Suppressor macrophage treated with lipopolysaccharide for 4 hours (primary cell): ENCODE results near the gene KLHDC4.
"Not testable (repeated sequence)": the region's sequence is repeated elsewhere in the genome, so short reads cannot be mapped to it uniquely, and the experiment has no call there.

Experiments
- DNase-seq: peaks from one replicate; pipeline ENCODE4 v3.0.0-alpha.2; 2020

KLHDC4 gene

GRCh38 chr16:87681051-87681602 lies 84.7 kb downstream of the KLHDC4 start:
- not testable (repeated sequence) for DNase-seq

GRCh38 chr16:87680272-87680644 lies 85.5 kb downstream of the KLHDC4 start:
- no peak for DNase-seq

DNA sequence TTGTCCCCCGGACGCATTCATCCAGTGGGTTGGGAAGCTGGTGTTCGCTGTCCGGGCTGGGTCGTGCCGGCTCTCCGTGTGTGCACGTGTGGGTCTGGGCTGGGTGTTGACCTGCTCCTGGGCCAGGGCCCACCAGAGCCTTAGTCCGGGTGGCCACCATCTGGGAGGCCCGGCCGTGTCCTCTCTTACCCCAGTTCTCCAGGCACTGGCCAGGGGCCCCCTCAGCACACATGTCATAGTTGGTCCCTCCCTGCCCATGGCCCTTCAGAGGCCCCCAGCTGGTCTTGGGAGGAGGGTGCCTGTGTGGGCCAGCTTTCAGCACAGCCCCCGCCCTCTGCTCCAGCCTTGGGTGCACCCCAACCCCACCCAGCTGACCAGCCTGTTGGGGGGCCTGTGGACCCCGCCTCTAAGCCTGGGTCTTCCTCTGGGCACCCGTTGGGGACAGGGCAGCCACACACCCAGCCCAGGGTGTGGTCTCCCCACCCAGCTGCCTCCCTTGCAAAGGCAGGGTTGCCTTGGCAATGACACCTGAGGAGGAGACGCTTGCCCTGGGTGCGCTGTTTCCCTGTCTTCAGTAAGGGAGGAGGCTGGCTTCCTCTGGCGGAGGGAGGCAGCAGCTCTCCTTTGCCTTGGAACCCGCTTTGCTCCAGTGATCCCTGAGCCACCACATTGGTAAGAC lies 86.1 kb downstream of the KLHDC4 start:
- no peak for DNase-seq

GRCh38 chr16:87678618-87679017 lies 87.2 kb downstream of the KLHDC4 start:
- DNase-seq = no peak

GRCh38 chr16:87677830-87678229 lies 88.0 kb downstream of the KLHDC4 start:
- DNase-seq = no peak

DNA sequence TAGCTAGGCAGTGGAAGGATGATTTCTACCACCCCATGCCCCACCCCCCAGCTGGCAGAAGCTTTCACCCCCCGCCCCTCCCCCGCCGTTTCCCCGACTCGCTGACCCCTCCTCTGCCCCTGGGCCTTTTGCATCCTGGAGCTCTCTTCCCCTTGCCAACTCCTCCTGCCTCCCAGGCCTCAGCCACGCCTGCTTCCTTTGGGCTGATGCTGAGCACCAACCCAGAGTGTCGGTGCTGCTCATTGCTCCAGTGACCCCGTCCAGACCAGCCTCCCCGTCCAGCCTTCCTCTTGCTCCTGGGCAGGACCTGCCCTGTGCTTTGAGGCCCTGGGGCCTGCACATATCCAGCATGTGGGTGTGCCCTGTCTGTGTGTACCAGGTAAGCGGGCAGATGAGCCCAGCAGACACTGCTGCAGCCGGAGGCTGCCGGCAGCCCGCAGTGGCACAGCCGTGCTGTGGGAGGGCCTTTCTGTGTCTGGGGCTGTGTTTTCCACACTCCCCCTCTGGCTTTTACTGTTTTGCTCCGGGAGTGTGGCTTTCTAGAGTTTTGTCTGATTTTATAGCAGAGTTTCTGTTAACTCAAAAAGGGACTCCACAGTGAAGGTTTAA lies 90.6 kb downstream of the KLHDC4 start:
- DNase-seq = no peak

DNA sequence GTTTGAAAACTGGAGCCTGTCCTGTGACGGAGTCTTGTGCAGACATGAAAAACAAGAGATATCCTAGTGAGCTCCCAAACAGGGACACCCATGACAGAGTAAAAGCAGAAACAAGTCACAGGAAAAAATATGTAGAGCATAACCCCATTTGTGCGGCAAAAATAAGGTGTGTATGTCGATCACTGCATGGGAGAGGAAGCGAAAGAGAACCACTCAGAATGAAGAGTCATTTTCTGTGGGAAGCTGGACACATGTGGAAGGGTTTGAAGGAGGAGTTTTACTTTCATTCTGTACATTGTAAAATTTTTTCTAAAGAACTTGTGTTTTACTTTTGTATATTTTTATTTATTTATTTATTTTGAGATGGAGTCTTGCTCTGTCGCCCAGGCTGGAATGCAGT lies 91.4 kb downstream of the KLHDC4 start:
- DNase-seq = peak; percentile 80

DNA sequence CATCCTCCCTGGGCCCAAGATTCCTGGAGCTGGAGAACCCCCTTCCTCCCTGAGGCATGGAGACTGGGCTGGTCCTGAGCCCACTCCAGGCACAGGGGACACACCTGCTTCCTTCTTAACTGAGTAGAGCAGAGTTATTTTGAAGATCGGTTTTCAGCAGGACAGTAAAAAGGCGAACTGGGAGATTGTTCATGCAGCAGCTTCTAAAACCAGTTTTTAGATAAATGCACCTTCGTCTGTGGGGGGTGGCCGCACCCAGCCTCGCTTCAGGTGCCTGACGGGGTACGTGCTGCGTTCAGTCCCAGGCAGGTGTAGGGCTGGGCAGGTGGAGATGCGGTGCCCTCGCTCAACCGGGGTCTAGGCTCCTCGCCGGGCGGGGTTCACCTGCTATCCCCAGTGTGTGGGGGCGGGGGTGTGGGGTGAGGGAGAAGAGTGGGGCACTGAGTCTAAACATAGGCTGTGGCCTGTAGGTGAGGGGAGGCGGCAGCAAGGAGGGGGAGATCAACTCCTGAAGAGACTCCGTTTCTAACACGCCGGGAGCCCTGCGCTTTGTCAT lies 94.0 kb downstream of the KLHDC4 start:
- DNase-seq = no peak

GRCh38 chr16:87671221-87671620 lies 94.6 kb downstream of the KLHDC4 start:
- no peak for DNase-seq

- no peak for DNase-seq
Observed at GRCh38 chr16:87669672-87670071, 96.1 kb downstream of the KLHDC4 start.

DNA sequence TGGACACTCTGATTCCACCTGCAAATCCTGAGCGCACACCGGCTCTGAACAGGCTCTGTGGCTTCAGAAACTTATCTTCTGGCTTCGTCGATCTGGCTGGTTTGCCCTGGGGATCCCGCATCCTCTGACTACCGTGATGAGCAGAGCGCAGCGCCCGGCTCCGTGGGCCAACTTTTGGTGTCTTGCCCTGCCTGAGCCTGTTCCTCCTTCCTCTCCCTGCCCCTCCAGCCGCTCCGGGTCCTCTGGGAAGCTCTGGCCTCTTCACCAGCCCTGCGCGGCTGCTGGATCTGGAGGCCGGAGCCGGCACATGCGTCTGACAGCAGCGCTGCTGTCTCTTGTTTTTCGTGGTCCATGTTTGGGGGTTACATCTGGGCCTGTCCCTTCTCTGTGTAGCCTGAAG lies 97.8 kb downstream of the KLHDC4 start:
- no peak for DNase-seq

GRCh38 chr16:87667443-87667842 lies 98.3 kb downstream of the KLHDC4 start:
- DNase-seq = no peak

GRCh38 chr16:87666919-87667318 lies 98.9 kb downstream of the KLHDC4 start:
- no peak for DNase-seq

DNA sequence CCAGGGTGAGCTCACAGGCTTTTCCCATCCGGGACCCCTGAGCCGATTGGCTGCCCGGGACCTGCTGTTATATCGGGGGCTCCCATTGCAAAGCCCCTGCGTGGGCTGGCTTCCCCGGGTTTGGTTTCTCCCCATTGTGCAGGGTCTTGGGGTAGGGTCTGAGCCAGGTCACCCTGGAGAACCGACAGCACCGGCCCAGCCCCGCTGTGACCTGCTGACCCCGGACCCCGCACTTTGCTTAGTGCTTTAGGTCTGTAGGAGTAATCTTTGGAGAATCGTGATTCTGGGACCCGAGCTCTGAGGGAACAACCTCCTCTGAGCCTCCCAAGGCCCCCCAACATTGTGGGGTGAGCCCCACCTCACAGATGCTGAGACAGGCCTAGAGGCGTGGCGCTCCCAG lies 100.6 kb downstream of the KLHDC4 start:
- no peak for DNase-seq

- no peak for DNase-seq
Observed at GRCh38 chr16:87664792-87665191, 101.0 kb downstream of the KLHDC4 start.

DNA sequence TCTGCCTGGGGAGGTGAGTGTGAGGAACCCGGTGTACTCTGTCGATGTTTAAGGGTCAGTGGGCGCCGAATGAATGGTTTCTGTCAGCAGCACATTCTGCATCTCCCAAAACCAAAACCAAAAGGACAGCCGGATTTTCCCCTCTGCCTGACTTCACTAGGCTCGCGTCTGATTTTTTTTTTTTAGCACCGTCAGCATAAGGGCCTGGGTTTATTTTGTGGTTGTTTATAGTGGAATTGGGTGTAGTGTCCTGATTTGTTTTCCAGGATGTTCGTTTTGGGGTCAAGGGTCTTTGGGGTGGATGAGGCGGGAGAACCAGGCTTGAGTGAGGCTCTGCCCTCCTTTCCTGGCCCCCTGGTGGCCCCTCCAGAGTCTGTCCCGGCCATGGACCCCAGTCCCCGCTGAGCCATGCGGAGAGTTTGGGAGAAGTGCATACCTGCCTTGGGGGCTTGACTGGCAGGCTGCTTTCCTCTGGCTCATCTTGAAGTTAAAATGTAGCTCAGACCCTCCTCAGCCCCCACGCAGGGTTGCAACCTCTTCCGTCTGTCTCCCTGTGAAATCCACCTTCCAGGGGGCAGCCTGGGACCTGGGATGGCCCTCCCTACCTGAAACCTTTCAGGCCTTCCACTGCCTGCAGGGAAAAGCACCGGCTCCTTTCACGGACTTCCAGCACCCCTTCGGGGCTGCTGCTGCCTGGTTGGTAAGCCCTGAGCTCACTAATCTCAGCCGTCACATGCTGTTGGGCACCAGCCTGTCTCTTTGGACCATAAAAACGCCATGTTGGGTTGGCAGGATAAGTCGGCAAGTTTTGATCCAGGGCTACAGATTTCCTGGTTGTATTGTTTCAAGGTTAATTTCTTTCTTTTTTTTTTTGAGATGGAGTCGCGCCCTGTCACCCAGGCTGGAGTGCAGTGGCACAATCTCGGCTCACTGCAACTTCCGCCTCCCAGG lies 103.3 kb downstream of the KLHDC4 start:
- no peak for DNase-seq

DNA sequence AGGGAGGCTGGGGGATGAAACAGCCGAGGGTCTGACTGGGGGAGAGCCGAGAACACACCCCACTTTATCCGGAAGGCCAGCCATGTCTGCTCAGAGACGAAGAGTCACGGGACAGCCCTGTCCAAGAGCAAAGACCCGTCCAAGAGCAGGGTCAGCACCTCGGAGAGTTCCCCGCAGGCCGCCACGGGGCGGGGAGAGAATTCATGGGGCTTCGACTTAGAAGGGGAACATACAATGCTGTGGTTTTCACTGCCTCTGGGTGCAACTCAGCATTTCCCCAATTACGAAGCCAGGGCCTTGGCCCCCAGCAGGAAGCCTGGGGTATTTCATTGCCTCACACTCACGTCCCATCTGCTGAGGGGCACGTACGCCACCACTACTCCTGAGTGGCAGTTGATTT lies 104.2 kb downstream of the KLHDC4 start:
- peak; percentile 69 for DNase-seq

DNA sequence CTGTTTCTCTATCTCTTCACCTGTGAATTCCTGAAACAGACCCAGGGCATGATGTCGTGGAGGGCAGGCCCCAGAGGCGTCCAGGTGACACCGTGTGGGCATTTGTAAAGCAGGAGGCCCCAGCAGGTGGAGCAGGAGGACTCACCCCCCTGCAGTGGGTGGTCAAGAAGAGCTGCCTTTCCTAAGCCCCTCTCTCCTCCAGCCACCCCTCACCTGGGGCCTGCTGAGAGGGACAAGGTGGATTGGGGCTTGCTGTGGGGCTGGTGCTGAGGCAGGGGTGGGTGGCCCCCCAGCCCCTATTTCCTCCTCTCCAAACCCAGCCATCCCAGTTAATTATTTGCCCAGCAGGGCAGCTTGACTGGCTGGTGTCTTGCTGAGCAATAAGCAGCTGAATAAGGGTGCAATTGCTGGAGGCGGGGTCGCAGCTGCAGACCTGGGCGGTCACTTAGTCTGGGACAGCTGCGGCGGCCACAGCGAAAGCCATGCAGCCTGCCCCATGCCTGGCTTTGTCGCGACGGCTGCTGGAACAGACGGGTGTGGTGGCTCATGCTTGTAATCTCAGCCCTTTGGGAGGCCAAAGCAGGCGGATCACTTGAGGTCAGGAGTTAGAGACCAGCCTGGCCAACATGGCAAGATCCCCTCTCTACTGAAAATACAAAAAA lies 107.1 kb downstream of the KLHDC4 start:
- DNase-seq = no peak
